ENCODE data around the gene HIP1.

DNA sequence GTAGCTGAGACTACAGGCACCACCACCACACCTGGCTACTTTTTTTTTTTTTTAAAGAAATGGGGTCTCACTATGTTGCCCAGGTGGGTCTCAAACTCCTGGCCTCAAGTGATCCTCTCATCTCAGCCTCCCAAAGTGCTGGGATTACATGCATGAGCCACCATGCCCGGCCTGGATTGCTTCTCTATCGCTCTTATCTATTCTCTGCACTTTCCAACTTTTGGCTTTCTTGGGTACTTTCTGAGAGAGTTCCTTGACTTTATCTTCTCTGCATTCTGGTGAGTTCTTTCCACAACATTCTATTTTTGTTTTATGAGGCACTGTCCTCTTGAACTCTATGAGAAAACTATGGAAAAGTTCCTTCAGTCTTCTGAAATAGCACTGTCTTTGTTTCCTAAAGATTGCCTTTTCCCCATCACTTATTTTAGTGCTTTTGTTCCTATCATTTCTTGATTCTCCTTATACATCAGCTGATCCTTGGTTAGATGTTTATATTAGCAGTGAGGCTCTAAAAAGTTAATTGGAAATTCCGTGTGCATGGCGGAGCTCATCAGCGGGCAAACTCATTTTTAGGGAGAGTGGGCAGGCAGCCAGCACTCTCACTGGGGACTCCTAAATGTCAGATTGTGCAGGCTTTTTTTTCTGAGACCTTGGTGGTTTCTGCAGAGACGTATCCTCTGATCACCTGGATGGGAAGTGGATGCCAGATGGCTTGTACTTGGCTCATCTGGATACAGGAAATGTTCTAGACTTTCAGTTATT lies 43.9 kb downstream of the HIP1 start:
- TF ChIP-seq, protein P1, sequence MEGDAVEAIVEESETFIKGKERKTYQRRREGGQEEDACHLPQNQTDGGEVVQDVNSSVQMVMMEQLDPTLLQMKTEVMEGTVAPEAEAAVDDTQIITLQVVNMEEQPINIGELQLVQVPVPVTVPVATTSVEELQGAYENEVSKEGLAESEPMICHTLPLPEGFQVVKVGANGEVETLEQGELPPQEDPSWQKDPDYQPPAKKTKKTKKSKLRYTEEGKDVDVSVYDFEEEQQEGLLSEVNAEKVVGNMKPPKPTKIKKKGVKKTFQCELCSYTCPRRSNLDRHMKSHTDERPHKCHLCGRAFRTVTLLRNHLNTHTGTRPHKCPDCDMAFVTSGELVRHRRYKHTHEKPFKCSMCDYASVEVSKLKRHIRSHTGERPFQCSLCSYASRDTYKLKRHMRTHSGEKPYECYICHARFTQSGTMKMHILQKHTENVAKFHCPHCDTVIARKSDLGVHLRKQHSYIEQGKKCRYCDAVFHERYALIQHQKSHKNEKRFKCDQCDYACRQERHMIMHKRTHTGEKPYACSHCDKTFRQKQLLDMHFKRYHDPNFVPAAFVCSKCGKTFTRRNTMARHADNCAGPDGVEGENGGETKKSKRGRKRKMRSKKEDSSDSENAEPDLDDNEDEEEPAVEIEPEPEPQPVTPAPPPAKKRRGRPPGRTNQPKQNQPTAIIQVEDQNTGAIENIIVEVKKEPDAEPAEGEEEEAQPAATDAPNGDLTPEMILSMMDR (IDR thresholded peaks at IDR 0.05; ENCODE audit: insufficient read depth, low read length, poor library complexity, severe bottlenecking), result no peak
- TF ChIP-seq EZH2phosphoT487 (conservative IDR thresholded peaks at IDR 0.05; ENCODE audit: low read length), result no peak

Measured in SU-DHL-6 (cell line).